ENCODE data around the gene XRCC5.
"Not testable (repeated sequence)": the region's sequence is repeated elsewhere in the genome, so short reads cannot be mapped to it uniquely, and the experiment has no call there.

Gene XRCC5

DNA sequence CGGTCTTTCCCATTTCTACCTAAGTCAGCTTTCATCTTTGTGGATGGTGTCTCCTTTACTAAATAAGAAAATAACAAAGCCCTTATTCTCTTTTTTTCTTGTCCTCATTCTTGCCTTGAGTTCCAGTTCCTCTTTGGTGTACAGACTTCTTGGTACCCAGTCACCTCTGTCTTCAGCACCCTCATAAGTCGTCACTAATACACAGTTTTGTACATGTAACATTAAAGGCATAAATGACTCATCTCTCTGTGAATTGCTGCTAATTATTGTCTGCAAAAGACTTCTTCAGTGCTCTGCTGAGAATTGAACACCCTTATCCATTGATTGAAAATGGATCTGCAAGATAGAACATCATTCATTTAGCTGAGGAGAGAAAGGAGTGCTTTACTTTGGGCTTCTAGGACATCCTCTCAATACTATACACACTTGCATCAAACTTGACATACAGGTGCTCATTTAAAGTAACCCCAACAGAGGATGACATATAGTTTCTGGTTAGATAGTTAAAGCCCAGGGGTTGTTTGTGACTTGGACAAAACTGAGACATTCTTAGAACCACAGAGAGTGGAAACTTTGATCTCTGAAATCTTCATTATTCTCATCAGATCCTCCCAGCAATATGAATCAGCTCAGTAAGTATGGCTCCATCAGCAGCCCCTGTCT lies 97.0 kb downstream of the XRCC5 start:
- DNase-seq, result no peak

DNA sequence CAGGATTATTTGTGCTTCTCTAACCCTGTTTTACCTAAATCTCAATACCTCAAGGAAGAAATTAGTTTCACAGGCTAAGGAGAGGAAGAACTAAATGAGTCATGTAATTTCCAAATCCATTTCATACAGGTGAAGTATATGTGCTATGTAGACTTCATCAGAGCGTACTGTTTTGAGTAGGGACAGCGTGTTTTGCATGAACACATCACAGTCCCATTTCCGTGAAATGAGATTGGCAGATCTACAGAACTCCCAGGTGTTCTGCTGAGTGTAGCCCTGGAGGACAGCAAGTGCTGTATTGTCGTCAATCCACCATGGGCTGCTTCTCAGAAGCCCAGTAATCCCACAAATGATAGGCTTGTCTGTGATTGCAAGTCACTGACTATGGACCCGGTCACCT lies 97.7 kb downstream of the XRCC5 start:
- DNase-seq, result no peak

DNA sequence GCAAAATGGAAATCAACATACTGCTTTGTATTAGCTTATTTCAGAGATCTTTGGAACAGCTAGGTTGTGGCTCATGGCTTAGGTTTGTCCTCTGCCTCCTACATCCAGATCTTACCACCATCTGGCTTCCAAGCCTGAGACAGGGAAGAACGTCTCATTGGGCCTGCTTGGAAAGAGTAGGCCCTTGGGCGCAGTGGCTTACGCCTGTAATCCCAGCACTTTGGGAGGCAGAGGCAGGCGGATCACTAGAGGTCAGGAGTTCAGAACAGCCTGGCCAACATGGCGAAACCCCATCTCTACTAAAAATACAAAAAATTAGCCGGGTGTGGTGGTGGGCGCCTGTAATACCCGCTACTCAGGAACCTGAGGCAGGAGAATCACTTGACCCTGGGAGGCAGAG lies 99.5 kb downstream of the XRCC5 start:
- not testable (repeated sequence) for DNase-seq

DNA sequence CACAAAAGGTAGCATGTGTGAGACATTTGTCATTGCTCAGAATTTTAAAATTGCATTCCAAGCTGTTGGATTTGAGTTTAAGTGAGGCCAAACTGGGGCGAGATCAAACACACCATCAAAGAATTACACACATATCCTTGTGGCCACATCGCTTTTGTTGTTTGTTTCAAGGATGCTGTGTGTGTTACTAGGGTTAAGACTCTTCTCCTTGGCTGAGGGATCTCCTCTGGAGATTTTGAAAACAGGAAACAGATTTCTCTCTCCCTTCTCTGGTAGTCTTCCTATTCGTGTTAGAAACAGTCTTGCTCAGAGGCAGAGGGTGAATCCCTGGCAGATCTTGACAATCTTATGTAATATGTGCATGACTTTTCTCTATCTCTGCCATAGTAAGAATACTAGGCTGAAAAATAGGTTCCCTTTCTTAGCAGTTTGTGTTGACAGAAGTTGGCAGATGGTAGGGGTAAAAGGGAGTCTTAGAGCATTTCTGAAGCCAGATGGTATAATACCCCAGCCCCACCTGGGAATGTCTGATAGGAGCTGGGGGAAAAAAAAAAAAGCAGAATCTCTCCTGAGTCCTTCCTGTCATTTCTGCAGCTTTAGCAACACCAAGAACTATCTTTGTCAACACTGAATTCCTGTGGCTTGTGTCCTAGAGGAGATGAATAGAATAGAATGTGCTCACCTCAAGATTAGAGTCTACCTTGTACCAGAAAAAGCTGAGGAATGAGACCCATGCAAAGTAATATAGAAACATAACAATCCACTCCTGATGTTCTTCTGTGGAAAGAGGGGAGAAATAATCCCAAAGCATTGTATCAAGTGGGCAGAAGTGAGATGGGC lies 101.8 kb downstream of the XRCC5 start:
- DNase-seq, result no peak

DNA sequence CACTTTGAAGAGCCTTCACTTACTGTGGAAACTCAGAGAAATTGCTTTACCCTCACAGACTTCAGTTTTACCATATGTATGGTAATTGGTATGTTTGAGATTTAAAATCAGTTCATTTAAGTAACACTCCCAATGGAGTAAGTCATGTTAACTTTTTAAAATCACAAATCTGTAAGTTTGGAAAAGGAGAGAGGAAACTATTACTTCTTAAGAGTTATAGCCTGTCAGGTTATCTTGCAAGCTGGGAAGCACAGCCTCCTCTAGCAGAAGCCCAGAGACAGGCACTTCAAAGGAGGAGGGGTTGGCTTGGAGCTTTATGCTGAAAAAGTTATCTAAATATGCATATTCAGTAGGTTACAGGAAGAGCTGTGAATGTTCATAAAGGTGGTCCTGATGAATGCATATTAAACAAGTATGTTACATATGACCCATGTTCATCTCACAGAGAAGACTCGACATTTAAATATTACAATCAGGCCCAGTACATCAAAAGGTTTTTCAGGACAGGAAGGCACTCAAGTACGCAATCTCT lies 102.5 kb downstream of the XRCC5 start:
- DNase-seq, result no peak

DNA sequence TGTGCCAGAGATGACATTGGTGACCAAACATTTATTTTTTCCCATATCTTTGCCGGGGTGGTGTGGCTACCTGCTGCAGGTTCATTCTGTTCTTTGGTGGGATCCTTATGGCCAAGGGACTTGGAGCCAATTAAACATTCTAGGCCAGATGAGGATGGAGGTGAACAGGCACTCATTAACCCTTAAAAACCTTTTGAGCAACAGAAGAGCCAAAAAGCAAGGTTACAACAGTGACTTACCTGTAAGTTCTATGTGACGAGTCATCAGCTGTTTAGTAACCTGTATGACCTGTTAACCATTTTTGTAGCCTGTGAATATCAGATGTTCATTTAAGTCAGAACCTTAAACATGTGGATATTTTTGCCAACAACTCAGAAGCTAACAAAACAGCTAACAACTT lies 105.6 kb downstream of the XRCC5 start:
- no peak for DNase-seq

DNA sequence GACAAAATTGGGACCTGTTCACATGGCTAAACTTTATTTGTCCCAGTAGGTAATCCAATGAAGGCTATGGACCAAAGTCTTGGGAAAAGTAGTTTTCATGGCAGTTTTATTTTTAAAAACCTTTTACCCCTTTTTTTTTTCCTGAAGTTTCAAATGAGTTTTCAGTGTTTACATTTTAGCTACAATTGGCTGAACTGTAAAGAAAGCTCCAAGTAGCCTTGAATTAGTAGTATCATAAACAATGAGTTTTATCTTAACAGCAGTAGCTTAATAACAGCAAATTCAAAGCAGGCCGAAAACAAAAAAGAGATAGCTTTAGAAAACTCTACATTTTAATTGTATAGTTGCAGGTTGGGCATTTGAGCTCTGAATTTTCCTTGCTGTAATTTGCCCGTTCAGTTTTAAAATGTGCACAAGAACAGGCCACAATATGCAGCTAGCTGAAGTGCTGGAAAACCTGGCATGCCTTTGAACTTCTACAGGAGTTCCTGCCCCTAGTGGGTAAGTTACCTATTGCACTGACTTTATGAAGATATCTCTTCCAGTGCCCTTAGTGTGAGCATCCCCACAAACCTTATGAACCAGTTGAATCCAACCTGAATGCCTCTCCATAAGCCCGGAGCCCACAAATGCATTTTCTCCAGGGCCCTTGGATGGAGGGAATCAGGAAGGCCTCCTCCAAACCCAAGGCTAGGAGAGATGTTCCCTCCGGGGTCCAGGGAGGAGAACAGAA lies 106.7 kb downstream of the XRCC5 start:
- no peak for DNase-seq

DNA sequence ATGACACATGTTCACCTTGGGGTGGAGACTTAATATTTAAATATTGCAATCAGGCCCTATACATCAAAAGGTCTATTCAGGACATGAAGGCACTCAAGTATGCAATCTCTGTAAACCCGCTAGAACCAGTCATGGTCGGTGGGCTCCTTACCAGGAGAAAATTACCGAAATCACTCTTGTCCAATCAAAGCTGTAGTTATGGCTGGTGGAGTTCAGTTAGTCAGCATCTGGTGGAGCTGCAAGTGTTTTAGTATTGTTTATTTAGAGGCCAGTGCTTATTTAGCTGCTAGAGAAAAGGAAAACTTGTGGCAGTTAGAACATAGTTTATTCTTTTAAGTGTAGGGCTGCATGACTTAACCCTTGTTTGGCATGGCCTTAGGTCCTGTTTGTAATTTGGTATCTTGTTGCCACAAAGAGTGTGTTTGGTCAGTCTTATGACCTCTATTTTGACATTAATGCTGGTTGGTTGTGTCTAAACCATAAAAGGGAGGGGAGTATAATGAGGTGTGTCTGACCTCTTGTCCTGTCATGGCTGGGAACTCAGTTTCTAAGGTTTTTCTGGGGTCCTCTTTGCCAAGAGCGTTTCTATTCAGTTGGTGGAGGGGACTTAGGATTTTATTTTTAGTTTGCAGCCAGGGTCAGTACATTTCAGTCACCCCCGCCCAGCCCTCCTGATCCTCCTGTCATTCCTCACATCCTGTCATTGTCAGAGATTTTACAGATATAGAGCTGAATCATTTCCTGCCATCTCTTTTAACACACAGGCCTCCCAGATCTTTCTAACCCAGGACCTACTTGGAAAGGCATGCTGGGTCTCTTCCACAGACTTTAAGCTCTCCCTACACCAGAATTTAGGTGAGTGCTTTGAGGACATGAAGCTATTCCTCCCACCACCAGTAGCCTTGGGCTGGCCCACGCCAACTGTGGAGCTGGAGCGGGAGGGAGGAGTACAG lies 108.1 kb downstream of the XRCC5 start:
- DNase-seq, result no peak

DNA sequence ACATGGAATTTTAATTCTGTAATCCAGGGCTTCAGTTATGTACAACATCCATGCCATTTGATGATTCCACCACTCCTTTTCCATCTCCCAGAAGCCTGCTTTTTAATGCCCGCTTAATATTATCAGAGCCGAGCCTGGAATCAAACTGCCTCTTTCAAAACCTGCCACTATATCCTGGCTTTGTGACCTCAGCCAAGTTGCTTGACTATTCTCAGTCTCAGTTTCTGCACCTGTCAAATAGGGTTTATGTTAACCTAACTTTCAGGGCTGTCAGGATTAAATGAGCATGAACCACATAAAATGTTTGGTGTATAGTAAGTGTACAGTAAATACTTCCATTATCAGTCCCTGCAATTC lies 108.7 kb downstream of the XRCC5 start:
- DNase-seq, result no peak

DNA sequence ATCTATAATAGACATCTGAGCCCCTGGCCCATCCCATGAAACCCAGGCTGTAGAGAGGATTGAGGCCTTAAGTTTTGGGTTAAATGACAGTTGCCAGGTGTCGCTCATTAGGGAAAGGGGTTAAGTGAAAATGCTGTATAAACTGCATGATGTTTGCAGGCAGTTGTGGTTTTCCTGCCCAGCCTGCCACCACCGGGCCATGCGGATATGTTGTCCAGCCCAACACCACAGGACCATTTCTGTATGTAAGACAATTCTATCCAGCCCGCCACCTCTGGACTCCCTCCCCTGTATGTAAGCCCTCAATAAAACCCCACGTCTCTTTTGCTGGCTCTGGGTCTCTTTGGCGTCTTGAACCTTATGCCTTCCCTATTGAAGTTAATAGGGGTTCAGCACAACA lies 110.7 kb downstream of the XRCC5 start:
- no peak for DNase-seq

DNA sequence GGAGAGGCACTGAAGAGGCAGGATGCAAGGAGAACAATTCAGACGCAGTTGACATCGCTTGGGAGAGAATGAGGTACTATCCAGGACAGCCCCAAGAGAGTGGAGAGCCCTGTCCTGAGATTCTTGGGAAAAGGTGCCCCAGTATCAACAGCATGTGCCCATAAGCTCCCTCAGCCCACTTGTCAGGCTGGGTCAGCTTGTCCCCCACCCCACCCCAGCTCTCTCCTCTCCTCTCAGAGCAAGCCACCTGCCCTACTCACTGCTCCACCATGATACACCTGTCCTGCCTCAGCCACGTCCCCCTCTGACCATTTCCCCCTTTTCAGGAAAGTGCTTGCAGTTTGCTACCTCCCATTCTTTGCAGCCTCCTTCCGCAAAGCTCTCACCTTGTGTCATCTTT lies 111.8 kb downstream of the XRCC5 start:
- DNase-seq, result no peak

DNA sequence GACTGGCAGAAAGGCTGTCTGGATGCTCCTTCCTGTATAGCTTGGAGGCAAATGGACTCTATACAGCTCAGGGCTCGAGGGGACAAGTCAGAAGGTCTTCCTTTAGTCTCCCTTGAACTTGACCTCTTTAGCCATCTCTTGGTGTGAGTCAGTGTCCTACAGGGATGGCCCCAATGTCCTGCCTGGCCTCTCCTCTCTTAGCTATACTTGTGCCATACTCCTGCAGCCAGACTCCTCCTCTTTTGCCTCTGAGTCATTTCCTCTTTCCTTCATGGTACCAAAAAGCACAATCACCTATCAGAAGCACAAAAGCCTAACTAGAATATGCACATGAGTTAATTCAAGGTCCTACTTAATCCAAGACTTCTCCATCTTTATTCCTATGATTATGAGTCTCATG lies 112.7 kb downstream of the XRCC5 start:
- no peak for DNase-seq

DNA sequence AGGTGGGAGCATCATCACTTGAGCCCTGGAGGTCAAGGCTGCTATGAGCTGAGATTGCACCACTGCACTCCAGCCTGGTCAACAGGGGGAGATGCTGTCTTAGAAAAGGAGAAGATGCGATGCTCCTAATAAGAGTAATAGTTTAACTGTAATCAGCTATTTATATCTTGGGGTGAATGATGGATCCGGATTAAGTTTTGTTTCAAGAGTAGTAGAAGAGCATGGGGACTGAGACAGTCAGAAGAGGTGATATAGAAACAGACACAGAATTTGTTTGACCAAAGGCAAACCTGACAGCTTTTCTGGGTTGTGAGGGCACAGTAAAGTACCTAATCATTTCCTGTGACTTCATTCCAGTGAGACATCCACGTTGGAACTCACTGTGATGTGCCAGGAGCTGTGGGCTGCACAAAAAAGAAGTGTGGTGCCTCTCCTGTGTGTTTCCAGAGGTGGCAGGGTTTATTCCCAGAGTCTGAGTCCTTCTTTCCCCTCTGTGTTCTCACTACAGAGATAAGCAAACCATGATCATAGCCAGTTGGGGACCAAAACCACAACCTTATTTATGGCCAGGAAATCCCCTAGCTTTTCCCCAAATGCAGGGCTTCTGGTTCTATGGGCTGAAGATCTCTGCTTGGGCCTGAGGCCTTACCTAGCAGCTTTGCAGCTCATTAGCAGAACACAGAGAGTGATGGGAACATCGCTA lies 113.7 kb downstream of the XRCC5 start:
- no peak for DNase-seq

DNA sequence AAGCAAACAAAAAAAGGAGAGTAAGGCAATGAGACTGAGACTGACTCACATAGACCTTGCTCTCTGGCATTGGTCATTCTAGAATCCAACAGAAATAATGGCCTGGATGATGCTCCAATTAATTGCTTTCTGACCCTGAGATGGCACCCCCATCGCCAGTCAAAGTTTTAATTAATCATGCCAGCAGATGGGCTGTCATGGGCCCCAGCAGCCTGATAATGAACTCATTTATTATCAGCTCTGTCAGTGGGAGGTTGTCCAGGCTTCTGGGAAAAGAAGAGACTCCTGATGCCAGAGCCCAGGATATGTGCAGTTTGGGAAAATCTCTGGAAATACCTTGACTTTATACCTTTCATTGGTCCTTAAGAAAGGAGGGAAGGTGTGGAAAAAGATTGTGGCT lies 115.2 kb downstream of the XRCC5 start:
- DNase-seq, result no peak

DNA sequence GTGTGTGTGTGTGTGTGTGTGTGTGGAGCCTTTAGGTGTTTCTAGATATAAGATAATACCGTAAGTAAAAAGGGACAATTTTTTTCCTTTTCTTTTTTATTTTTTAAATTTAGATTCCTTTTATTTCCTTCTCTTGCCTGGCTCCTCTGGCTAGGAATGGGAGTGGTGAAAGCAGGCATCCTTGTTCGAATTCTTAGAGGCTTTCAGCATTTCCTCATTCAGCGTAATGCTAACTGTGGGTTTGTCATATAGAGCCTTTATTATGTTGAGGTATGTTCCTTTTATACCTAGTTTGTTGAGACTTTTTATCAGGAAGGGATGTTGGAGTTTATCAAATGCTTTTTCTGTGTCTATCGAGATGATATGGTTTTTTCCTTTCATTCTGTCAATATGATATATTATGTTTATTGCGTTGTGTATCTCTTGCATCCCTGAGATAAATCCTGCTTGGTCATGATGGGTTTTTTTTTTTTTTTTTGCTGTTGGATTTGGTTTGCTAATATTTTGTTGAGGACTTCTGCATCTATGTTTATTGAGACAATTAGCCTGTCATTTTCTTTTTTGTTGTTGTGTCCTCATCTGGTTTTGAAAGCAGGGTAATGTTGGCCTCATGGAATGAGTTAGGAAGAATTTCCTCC lies 120.2 kb downstream of the XRCC5 start:
- no peak for DNase-seq

DNA sequence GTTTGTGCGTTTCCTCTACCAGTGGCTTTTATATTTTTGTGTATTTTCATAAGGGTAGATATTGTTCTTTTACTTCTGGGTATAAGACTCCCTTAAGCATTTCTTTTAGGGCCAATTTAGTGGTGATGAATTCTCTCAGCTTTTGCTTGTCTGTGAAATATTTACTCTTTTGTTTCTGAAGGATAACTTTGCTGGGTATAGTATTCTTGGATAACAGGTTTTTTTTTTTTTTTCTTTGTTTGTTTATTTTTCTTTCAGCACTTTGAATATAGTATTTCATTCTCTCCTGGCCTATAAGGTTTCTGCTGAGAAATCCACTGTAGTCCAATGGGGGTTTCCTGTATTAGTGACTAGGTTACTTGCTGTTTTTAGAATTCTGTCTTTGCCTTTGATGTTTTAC lies 122.7 kb downstream of the XRCC5 start:
- no peak for DNase-seq

DNA sequence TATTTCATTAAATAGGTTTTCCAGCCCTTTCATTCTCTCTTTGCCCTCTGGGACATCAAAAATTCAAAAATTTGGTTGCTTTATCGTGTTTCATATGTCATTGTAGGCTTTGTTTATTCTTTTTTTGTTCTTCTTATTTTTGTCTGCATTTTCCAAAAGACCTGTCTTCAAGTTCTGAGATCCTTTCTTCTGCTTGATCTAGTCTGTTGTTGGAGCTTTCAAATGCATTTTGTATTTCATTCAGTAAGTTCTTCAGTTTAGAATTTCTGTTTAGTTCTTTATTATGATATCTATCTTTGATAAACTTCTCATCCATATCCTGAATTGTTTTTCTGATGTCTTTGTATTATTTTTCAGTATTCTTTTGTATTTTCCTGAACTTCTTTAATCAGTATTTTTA lies 123.6 kb downstream of the XRCC5 start:
- DNase-seq, result no peak

DNA sequence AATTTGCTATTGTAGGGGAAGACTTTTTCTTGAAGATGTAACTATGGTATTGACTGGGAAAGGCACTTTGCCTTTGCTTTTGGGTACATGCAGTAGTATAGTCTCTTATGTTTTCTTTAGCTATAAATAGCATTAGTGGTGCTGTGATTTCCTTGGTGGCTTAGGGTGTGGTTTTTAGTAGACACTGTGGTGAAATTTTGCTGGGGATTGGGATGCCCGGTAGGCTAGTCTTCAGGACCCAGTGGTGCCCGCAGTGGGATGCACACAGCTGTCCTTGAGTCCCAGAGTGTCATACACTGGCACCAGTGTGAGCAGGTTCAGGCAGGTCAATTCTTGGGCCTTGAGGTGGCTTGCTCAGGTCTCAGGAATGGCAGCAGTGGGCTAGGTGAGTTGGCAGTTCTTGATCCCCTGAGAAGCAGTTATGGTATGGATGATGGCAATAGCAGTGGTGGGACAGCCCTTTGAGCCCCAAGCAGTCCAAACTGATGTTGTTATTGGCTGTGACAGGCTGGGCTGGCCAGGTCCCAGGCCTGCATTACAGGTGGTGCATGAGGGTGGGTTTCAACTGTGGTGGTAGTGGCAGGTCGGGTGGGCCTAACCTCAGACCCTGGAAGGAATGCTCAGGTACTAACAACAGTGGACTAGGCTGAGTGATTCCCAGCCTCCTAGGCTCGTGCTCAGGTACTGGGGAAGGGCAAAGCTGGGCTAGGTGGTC lies 124.3 kb downstream of the XRCC5 start:
- DNase-seq, result no peak

DNA sequence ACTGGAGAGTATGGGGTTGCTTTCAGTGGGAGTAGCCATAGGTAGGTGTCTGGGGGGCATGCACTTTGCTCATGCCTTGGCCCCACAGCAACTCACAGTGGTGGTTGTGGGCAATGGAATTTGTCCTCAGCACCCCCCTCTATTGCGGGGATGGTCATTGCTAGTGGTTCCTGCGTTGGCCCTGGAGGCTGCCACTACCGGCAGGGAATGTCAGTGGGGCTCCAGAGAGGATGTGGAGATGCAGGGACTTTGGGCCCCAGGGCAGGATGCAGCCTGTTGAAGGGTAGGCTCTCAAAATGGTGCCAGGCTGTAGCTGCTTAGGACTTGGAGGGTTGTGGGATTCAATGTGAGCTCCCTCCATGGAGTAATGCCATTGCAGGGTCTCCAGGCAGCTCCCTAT lies 125.0 kb downstream of the XRCC5 start:
- DNase-seq, result no peak

DNA sequence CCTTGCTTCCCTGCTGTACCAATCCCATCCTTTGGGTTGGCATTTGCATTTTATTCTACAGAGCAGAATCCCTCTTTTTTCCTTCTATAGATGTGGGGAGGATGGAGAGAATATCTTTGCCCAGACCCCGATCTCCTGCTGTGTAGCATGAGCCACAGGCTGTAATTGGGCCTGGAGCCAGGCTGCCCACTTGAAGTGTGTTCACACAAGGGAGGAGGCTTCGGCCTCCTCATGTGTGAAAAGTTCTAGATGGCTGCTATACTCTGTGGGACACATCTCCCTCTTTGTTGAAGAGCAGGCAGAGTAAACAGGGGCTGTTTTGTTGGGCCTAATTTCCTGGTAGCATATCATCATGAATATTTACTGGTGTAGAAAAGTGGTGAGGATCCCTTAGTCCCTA lies 126.3 kb downstream of the XRCC5 start:
- DNase-seq, result no peak

DNA sequence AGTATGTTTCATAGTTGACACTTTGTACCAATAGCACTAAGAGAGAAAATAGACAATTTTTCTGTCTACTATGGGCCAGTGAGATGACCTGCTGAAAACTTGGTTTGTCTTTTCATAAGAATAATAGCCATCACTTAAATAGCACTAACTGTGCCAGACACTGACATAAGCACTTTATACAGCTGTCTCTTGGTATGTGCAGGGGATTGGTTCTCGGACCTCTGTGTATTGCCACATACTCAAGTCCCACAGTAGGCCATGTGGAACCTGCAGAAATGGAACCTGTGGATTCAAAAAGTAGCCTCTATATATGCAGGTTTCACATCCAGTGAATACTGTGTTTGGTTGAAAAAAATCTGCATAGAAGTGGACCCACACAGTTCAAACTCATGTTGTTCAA lies 126.7 kb downstream of the XRCC5 start:
- DNase-seq, result no peak

Data from stimulated activated CD4-positive, alpha-beta T cell treated with anti-CD3 and anti-CD28 coated beads, Interleukin-4, amount 100 ng/mL, for 1 hour (primary cell).